Neuronal stem cell (in vitro differentiated cells): ENCODE results near the gene SYT9.

Experiments used
- DNase-seq: peaks from one replicate; pipeline ENCODE4 v3.0.0-alpha.2; 2013; ENCODE audit warnings: low spot score
- H2AFZ ChIP-seq: one replicate; pipeline ENCODE4 v1.6.1; 2013; ENCODE audit warnings: mild to moderate bottlenecking, low read length, inconsistent platforms
- H2AK5ac ChIP-seq: 2 replicates; pipeline ENCODE4 v1.6.1; 2013; ENCODE audit warnings: low read depth, mild to moderate bottlenecking, inconsistent platforms, low read length, moderate library complexity, mixed read lengths
- H2BK120ac ChIP-seq: 2 replicates; pipeline ENCODE4 v1.6.1; 2013; ENCODE audit warnings: low read depth, mild to moderate bottlenecking, inconsistent platforms, low read length, moderate library complexity, mixed read lengths
- H2BK12ac ChIP-seq: one replicate; pipeline ENCODE4 v1.6.1; 2013; ENCODE audit warnings: low read length, inconsistent platforms
- H2BK15ac ChIP-seq: 2 replicates; pipeline ENCODE4 v1.6.1; 2013; ENCODE audit warnings: mild to moderate bottlenecking, low read length, inconsistent platforms, mixed read lengths
- H2BK5ac ChIP-seq: one replicate; pipeline ENCODE4 v1.6.1; 2013; ENCODE audit warnings: inconsistent platforms, mild to moderate bottlenecking, low read length, moderate library complexity
- H3K14ac ChIP-seq: one replicate; pipeline ENCODE4 v1.6.1; 2013; ENCODE audit warnings: low read length, inconsistent platforms
- H3K18ac ChIP-seq: 2 replicates; pipeline ENCODE4 v1.6.1; 2013; ENCODE audit warnings: low read length, inconsistent platforms
- H3K23ac ChIP-seq: 2 replicates; pipeline ENCODE4 v1.6.1; 2013; ENCODE audit warnings: low read depth, mild to moderate bottlenecking, mixed read lengths, low read length, inconsistent platforms; ENCODE audit not compliant: poor library complexity
- H3K27ac ChIP-seq: replicated peaks from 3 replicates; pipeline ENCODE4 v1.5.1; 2013; ENCODE audit warnings: low read length, inconsistent platforms
- H3K27me3 ChIP-seq, 3 experiments: 2 replicates each; pipeline ENCODE4 v1.6.1; 2013; ENCODE audit warnings: low read length in 3 of 3, mild to moderate bottlenecking in 2 of 3, inconsistent platforms in 1 of 3, low read depth in 1 of 3, mixed read lengths in 1 of 3, moderate library complexity in 1 of 3; ENCODE audit not compliant: control insufficient read depth in 3 of 3, insufficient read depth in 3 of 3
- H3K36me3 ChIP-seq, 2 donors: replicated peaks in 1 of 2; 2 replicates each; pipeline ENCODE4 v1.6.1; 2013; ENCODE audit warnings: low read length in 2 of 2; ENCODE audit not compliant: control insufficient read depth in 2 of 2, insufficient read depth in 2 of 2
- H3K4ac ChIP-seq: 2 replicates; pipeline ENCODE4 v1.6.1; 2013; ENCODE audit warnings: inconsistent platforms, mild to moderate bottlenecking, low read length, moderate library complexity
- H3K4me1 ChIP-seq, 2 donors: 1 replicate in 1 of 2; 2 replicates in 1 of 2; pipeline ENCODE4 v1.6.1; 2013; ENCODE audit warnings: low read length in 2 of 2, low read depth in 1 of 2; ENCODE audit not compliant: control insufficient read depth in 2 of 2, insufficient read depth in 1 of 2
- H3K4me2 ChIP-seq: one replicate; pipeline ENCODE4 v1.6.1; 2013; ENCODE audit warnings: mild to moderate bottlenecking, low read length, inconsistent platforms; ENCODE audit not compliant: insufficient read depth, poor library complexity, severe bottlenecking
- H3K4me3 ChIP-seq, 2 donors: 2 replicates each; pipeline ENCODE4 v1.5.1; 2013; ENCODE audit warnings: low read length in 2 of 2, mild to moderate bottlenecking in 2 of 2, inconsistent platforms in 1 of 2, moderate library complexity in 1 of 2
- H3K79me1 ChIP-seq: one replicate; pipeline ENCODE4 v1.6.1; 2013; ENCODE audit warnings: low read depth, mild to moderate bottlenecking, inconsistent platforms, low read length, moderate library complexity
- H3K9ac ChIP-seq: one replicate; pipeline ENCODE4 v1.6.1; 2013; ENCODE audit warnings: mild to moderate bottlenecking, low read depth, low read length, inconsistent platforms; ENCODE audit not compliant: poor library complexity
- H3K9me3 ChIP-seq, 2 donors: replicated peaks in 1 of 2; 2 replicates each; pipeline versions ENCODE3 to v1.6.1; 2013; ENCODE audit warnings: low read length in 2 of 2, mild to moderate bottlenecking in 2 of 2, inconsistent platforms in 1 of 2, low read depth in 1 of 2, mixed read lengths in 1 of 2, moderate library complexity in 1 of 2; ENCODE audit not compliant: control insufficient read depth in 2 of 2, insufficient read depth in 1 of 2
- H4K8ac ChIP-seq: one replicate; pipeline ENCODE4 v1.6.1; 2013; ENCODE audit warnings: low read depth, mild to moderate bottlenecking, inconsistent platforms, low read length, moderate library complexity
- H4K91ac ChIP-seq: one replicate; pipeline ENCODE4 v1.6.1; 2013; ENCODE audit warnings: low read length, low read depth, mild to moderate bottlenecking, inconsistent platforms; ENCODE audit not compliant: poor library complexity
- WGBS, 2 donors: extraction: QIAGEN DNeasy Blood & Tissue Kit; methylation state at CpG; one replicate each; pipeline ENCODE4 v1.1.7; 2013; ENCODE audit warnings: missing lambda C conversion rate in 2 of 2, mixed read lengths in 1 of 2; ENCODE audit not compliant: insufficient read length in 2 of 2, insufficient replicate concordance in 1 of 2; ENCODE audit errors: extremely low coverage in 2 of 2; 5-methylcytosine and 5-hydroxymethylcytosine counted together

SYT9 gene

GRCh38 chr11:7418061-7418460 lies 166.4 kb downstream of the SYT9 start:
- Histone ChIP-seq H2BK15ac (no peak overlapping the region), H3K36me3 (no peaks in the 10 kb centered on the region), H2BK12ac (no peak overlapping the region), H3K27ac (no peak overlapping the region), H3K14ac (no peak overlapping the region), H3K9me3 (no peaks in the 10 kb centered on the region), H2AK5ac (no peak overlapping the region), H3K18ac (no peak overlapping the region), H4K91ac (no peak overlapping the region), H3K4me2 (no peak overlapping the region), H2BK5ac (no peak overlapping the region), H3K23ac (no peak overlapping the region), H3K9ac (no peak overlapping the region), H2AFZ (no peak overlapping the region), H2BK120ac (no peak overlapping the region), H3K27me3 (no peaks in the 10 kb centered on the region), H3K4ac (no peak overlapping the region), H3K4me3 (no peak overlapping the region), H3K79me1 (no peaks in the 10 kb centered on the region), H3K4me1 (peaks cover 0 to 16% of the 10 kb centered on the region in 2 donors), H4K8ac (no peak overlapping the region)
- WGBS, 2 donors, result no CpG with 5 or more reads among the region's 3 CpGs
- DNase-seq, result no peak

GRCh38 chr11:7418906-7419305 lies 167.2 kb downstream of the SYT9 start:
- no peak overlapping the region for H2AFZ ChIP-seq
- WGBS, 2 donors, result no CpG with 5 or more reads among the region's 2 CpGs
- H2BK15ac ChIP-seq, result no peak overlapping the region

GRCh38 chr11:7421136-7421535 lies 169.4 kb downstream of the SYT9 start:
- peaks cover 0 to 3% of the 10 kb centered on the region in 2 donors for H3K4me1 ChIP-seq
- H4K91ac ChIP-seq, result no peak overlapping the region
- no peak overlapping the region for H3K4ac ChIP-seq
- no CpG with 5 or more reads among the region's 1 CpG for WGBS, 2 donors
- H3K27ac ChIP-seq, result no peak overlapping the region
- no peaks in the 10 kb centered on the region for H3K36me3 ChIP-seq
- no peak overlapping the region for H2BK5ac ChIP-seq
- no peak overlapping the region for H3K14ac ChIP-seq
- H3K27me3 ChIP-seq, result no peaks in the 10 kb centered on the region
- H2BK120ac ChIP-seq, result no peak overlapping the region
- H2AFZ ChIP-seq, result no peak overlapping the region
- no peak overlapping the region for H3K9ac ChIP-seq
- no peaks in the 10 kb centered on the region for H3K9me3 ChIP-seq
- no peaks in the 10 kb centered on the region for H3K79me1 ChIP-seq
- no peak for DNase-seq
- H3K4me2 ChIP-seq, result no peak overlapping the region
- H4K8ac ChIP-seq, result no peak overlapping the region
- H2AK5ac ChIP-seq, result no peak overlapping the region
- no peak overlapping the region for H3K18ac ChIP-seq
- no peak overlapping the region for H3K4me3 ChIP-seq
- H2BK12ac ChIP-seq, result no peak overlapping the region
- no peak overlapping the region for H3K23ac ChIP-seq
- H2BK15ac ChIP-seq, result no peak overlapping the region

More at GRCh38 chr11:7418906-7419305, 167.2 kb downstream of the SYT9 start:
- Histone ChIP-seq H3K9me3 (no peaks in the 10 kb centered on the region), H4K91ac (no peak overlapping the region), H2BK120ac (no peak overlapping the region), H3K79me1 (no peaks in the 10 kb centered on the region), H3K4ac (no peak overlapping the region), H4K8ac (no peak overlapping the region), H3K36me3 (no peaks in the 10 kb centered on the region), H2BK12ac (no peak overlapping the region), H2BK5ac (no peak overlapping the region), H3K14ac (no peak overlapping the region), H3K23ac (no peak overlapping the region), H3K9ac (no peak overlapping the region), H3K18ac (no peak overlapping the region), H3K4me2 (no peak overlapping the region), H3K4me1 (peaks cover 0 to 16% of the 10 kb centered on the region in 2 donors), H3K27me3 (no peaks in the 10 kb centered on the region), H3K4me3 (peak overlapping the region in 1 of 2 donors; percentile 65), H3K27ac (no peak overlapping the region), H2AK5ac (no peak overlapping the region)
- no peak for DNase-seq

GRCh38 chr11:7422544-7423331 lies 171.0 kb downstream of the SYT9 start:
- Histone ChIP-seq H2AK5ac (no peak overlapping the region), H3K4ac (no peak overlapping the region), H3K4me1 (peaks cover 0 to 2% of the 10 kb centered on the region in 2 donors), H3K27ac (no peak overlapping the region), H3K23ac (no peak overlapping the region), H3K9ac (no peak overlapping the region), H3K36me3 (no peaks in the 10 kb centered on the region), H2AFZ (no peak overlapping the region), H2BK12ac (no peak overlapping the region), H2BK5ac (no peak overlapping the region), H3K9me3 (no peaks in the 10 kb centered on the region), H2BK15ac (no peak overlapping the region), H3K4me2 (no peak overlapping the region), H3K79me1 (no peaks in the 10 kb centered on the region), H2BK120ac (no peak overlapping the region), H4K91ac (no peak overlapping the region), H4K8ac (no peak overlapping the region), H3K27me3 (no peaks in the 10 kb centered on the region), H3K18ac (no peak overlapping the region), H3K14ac (no peak overlapping the region), H3K4me3 (no peak overlapping the region)
- no peak for DNase-seq
- no CpG with 5 or more reads among the region's 5 CpGs for WGBS, 2 donors
